ENCODE measurements around the gene OR13A1.
"Not testable (repeated sequence)": the region's sequence is repeated elsewhere in the genome, so short reads cannot be mapped to it uniquely, and the experiment has no call there.

OR13A1 gene

GRCh38 chr10:45280113-45280760 is 35.2 kb downstream of the OR13A1 start:
- DNase-seq, result no peak

GRCh38 chr10:45279682-45280081 is 35.7 kb downstream of the OR13A1 start:
- no peak for DNase-seq

- no peak for DNase-seq
Observed at GRCh38 chr10:45278860-45279498, 36.4 kb downstream of the OR13A1 start.

GRCh38 chr10:45276146-45276545 is 39.3 kb downstream of the OR13A1 start:
- not testable (repeated sequence) for DNase-seq

- DNase-seq, result no peak
Observed at GRCh38 chr10:45274364-45274763, 41.0 kb downstream of the OR13A1 start.

- DNase-seq, result not testable (repeated sequence)
Observed at GRCh38 chr10:45267777-45268176, 47.6 kb downstream of the OR13A1 start.

GRCh38 chr10:45265996-45266395 is 49.4 kb downstream of the OR13A1 start:
- DNase-seq, result no peak

- DNase-seq, result no peak
Observed at GRCh38 chr10:45261946-45262345, 53.5 kb downstream of the OR13A1 start.

- DNase-seq, result no peak
Observed at GRCh38 chr10:45261243-45261775, 54.1 kb downstream of the OR13A1 start.

GRCh38 chr10:45260635-45261034 is 54.8 kb downstream of the OR13A1 start:
- not testable (repeated sequence) for DNase-seq

GRCh38 chr10:45259786-45260495 is 55.5 kb downstream of the OR13A1 start:
- DNase-seq, result not testable (repeated sequence)

GRCh38 chr10:45257600-45257999 is 57.8 kb downstream of the OR13A1 start:
- DNase-seq, result no peak

GRCh38 chr10:45256246-45256645 is 59.2 kb downstream of the OR13A1 start:
- DNase-seq, result no peak

- DNase-seq, result no peak
Observed at GRCh38 chr10:45255706-45256105, 59.7 kb downstream of the OR13A1 start.

GRCh38 chr10:45254892-45255291 is 60.5 kb downstream of the OR13A1 start:
- DNase-seq, result no peak

GRCh38 chr10:45253183-45253914 is 62.1 kb downstream of the OR13A1 start:
- no peak for DNase-seq

Measured in bone marrow (tissue), 2 donors.